ENCODE data around the gene NRF1.
"Not testable (repeated sequence)": the region's sequence is repeated elsewhere in the genome, so short reads cannot be mapped to it uniquely, and the experiment has no call there.

Gene NRF1

GRCh38 chr7:129649128-129649690 lies 37.7 kb downstream of the NRF1 start:
- no peak for DNase-seq

- DNase-seq: no peak
Observed at GRCh38 chr7:129650056-129650758, 38.7 kb downstream of the NRF1 start.

GRCh38 chr7:129652914-129653313 lies 41.4 kb downstream of the NRF1 start:
- DNase-seq: no peak

GRCh38 chr7:129655811-129656210 lies 44.3 kb downstream of the NRF1 start:
- no peak for DNase-seq

- DNase-seq: no peak
Observed at GRCh38 chr7:129657363-129657762, 45.8 kb downstream of the NRF1 start.

- not testable (repeated sequence) for DNase-seq
Observed at GRCh38 chr7:129659907-129660306, 48.4 kb downstream of the NRF1 start.

GRCh38 chr7:129661645-129662182 lies 50.2 kb downstream of the NRF1 start:
- DNase-seq: no peak

- not testable (repeated sequence) for DNase-seq
Observed at GRCh38 chr7:129663240-129663639, 51.7 kb downstream of the NRF1 start.

- DNase-seq: no peak
Observed at GRCh38 chr7:129664029-129665012, 52.8 kb downstream of the NRF1 start.

GRCh38 chr7:129665013-129665401 lies 53.5 kb downstream of the NRF1 start:
- no peak for DNase-seq

GRCh38 chr7:129667116-129667515 lies 55.6 kb downstream of the NRF1 start:
- DNase-seq: no peak

GRCh38 chr7:129667551-129667950 lies 56.0 kb downstream of the NRF1 start:
- DNase-seq: no peak

- no peak for DNase-seq
Observed at GRCh38 chr7:129669901-129670300, 58.4 kb downstream of the NRF1 start.

GRCh38 chr7:129670656-129671055 lies 59.1 kb downstream of the NRF1 start:
- no peak for DNase-seq

GRCh38 chr7:129671266-129671665 lies 59.7 kb downstream of the NRF1 start:
- no peak for DNase-seq

GRCh38 chr7:129674475-129674874 lies 63.0 kb downstream of the NRF1 start:
- DNase-seq: not testable (repeated sequence)

- no peak for DNase-seq
Observed at GRCh38 chr7:129675521-129675920, 64.0 kb downstream of the NRF1 start.

- DNase-seq: no peak
Observed at GRCh38 chr7:129676017-129676897, 64.7 kb downstream of the NRF1 start.

GRCh38 chr7:129677796-129678195 lies 66.3 kb downstream of the NRF1 start:
- no peak for DNase-seq

- no peak for DNase-seq
Observed at GRCh38 chr7:129678606-129679005, 67.1 kb downstream of the NRF1 start.

GRCh38 chr7:129680400-129680799 lies 68.9 kb downstream of the NRF1 start:
- DNase-seq: no peak

- DNase-seq: no peak
Observed at GRCh38 chr7:129684777-129685176, 73.3 kb downstream of the NRF1 start.
